Epidermal melanocyte (primary cell): ENCODE data around the gene FGF23.

ENCODE experiments used
- DNase-seq: peaks from one replicate; pipeline ENCODE4 v3.0.0; 2011; ENCODE audit warnings: low spot score; ENCODE audit not compliant: insufficient read length

Gene FGF23

DNA sequence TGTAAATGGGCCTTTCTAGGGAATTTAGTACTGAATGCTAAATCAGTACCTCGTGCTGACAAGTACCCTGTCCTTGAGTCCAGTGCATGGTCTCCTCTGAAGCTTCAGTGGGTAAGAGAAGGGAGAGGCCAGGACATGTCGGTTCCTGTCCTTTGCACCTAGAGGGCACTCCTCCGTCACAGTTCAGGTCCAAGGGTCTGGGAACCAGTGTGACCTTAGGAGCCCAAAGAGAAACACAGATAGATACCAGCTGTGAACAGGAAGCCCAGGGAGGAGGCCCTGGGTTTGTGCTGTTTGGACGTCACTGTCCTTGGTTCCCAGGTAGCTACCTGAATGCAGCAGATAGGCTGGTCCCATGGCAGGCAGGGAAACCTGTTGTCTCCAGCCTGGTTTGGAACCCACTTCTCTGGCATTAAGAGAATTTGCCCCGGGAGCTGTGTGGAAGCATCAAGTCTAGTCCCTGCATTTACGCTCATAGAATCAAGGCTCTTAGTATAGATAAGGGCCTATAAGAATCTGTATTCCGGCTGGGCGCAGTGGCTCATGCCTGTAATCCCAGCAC, 3.9 kb upstream of the FGF23 start:
- DNase-seq, result no peak

DNA sequence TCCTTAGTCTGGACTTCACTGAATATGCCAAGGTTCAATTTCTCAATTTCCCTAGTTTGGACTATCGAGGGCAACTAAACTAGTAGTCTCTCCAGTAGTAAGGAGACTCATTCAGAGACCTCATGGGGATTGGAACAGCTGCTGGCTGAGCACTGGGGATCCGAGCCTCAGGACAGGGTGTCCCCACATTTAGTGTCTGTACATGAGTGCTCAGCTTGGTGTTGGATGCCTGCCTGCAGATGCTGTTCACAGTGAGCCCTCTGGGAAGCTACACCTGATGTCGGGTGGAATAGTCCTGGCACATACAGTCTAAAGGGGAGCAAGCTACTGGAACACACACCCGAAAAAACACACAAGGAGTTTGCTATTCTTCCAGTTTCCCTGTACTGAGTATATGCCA, 820 bp upstream of the FGF23 start:
- DNase-seq, result no peak

DNA sequence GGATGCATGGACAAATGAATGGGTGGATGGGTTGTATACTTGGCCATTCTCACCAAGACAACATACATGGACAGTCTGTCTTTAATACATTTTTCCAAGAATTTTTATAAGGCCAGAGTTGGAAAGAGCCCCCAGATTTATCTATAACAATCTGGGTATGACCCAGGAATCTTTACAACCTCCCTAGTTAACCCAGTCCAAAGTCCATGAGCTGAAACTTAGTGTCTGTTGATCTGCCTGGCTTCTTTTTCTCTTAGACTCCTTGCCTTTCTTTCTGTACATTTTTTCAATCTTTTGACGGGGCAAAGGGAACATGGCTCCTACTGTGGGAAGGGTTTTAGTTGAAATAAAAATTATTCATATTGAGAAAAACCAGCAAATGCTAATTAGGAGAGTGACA, 740 bp downstream of the FGF23 start:
- no peak for DNase-seq

DNA sequence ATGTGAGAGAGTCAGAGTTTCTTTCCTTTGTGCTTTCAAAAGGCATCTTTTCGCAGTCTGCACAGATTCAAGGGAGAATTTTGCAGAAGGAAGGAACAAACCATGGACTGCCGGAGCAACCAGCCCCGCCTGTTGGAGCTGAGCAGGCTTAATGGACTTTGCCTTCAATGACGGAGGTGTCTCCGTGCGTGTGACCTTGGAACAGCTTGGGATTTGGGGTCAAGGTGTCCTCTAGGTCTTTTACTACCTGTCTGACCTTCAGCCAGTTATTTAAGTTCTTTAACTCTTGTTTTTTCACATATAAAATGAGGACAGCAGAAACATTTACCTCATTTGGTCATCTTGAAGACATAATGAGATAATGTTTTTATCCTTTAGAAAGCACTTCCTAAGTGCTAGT, 4.1 kb downstream of the FGF23 start:
- no peak for DNase-seq

DNA sequence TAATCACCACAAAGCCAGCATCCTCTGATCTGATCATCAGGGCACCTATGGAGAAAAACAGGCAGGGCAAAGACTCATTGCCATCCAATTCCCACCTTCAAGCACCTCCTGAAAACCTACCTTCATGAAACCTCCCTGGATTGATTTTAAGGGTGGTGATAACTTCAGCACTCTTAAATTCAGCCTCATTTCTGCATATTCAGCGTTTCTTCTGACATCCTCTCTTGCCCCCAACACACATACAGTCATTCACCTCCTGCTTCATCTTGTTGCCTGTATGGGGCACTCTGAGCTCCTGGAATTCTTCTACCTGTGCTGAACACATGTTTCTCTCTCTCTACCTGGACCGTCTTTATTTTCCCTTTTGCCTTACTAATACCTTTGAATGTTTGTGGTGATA, 6.9 kb downstream of the FGF23 start:
- no peak for DNase-seq

DNA sequence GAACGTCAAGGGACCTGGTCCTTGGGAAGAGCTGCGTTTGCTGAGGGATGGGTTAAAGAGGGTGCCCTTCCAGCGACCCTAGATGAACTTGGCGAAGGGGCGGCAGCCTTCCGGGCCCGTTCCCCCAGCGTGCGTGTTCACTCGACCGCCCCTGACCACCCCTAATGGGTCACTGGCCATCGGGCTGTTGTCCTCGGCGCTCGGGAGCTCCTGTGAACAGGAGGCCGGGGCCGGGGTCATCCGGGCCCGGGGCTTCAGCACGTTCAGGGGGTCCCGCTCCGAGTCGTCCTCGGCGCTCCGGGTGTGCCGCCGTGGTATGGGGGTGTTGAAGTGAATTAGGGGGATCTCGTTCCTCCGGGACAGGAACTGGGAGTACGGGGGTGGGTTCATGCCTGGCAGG, 9.2 kb downstream of the FGF23 start:
- DNase-seq, result no peak

DNA sequence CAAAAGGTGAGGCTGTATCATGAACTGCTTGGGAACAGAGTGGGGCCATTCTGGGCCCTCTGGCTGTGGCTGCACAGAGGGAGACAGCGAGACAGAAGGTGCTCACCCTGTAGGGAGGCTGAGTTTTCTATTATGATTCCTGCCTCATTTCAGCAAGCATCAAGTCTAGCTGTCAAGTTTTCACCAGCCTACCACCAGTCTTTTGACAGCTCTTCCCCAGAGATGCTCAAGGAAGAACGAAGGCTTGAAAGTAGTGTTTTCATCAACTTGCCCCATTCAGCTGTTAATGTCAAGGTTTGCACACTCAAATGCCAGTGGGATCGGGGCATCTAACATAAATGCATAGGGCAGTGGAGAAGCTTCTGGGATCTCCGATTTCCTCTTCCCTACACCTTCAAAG, 10.0 kb downstream of the FGF23 start:
- no peak for DNase-seq

DNA sequence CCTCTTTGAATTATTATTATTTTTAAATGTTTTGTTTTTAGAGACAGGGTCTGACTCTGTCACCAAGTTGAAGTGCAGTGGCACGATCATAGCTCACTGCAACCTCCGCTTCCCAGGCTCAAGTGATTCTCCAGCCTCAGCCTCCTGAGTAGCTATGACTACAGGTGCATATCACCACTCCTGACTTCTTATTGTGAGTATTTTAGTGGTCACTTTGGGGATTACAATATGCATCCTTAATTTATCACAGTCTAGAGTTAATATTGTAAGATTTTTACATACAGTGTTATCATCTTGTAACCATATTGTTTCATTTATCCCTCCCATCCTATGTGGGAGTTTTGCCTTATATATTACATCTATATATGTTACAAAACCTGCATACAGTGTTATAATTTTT, 13.4 kb downstream of the FGF23 start:
- no peak for DNase-seq

DNA sequence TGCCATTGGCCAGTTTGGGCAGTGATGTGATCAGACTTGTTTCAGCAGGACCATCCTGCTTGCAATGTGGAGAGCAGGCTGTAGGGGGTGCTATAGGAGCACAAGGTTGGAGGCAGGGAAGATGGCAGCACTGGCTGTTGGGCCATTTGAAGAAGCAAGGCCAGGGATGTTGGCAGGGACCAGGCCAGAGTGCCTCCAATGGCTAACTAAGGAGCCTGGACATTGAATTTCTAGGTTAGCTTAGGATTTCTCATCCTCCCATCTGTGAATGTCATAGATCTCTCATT, 23.5 kb downstream of the FGF23 start:
- no peak for DNase-seq

DNA sequence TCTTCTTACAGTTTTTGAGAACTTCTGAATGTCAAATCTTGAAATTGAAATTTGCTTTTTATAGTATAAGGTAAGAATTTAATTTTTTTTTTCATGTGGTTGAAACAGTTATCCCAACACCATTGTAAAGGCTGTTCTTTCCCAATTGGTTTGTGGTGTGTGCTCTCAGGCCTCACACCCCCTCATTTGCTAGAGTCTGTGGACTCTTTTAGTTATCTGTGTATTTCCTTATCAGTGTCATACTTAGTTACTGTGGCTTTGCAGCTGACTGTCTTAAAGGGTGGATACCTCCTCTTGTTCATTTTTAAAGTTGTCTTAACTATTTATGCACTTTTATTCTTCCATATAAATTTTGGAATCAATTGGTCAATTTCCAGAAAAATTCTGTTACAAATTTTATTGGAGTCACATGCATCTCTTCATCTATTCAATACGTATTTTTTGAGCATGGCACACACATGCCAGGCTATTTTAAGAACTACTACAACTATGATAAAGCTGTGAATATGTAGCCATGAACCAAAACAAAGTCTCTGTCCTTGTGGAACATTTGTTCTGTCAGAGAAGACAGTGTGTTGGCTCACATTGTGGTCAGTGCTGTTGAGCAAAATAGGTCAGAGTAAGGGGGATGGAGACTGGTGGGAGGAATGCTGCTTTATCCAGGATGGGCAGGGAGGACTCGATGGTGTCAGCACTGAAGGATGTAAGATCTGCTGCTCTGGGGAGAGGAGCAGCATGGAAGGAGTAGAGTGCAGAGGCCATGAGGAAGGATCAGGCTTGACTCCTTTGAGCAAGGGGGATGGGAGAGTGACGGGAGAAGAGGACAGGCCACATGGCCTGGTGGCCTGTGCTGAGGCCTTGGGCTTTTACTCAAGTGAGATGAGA, 24.1 kb downstream of the FGF23 start:
- DNase-seq, result no peak

DNA sequence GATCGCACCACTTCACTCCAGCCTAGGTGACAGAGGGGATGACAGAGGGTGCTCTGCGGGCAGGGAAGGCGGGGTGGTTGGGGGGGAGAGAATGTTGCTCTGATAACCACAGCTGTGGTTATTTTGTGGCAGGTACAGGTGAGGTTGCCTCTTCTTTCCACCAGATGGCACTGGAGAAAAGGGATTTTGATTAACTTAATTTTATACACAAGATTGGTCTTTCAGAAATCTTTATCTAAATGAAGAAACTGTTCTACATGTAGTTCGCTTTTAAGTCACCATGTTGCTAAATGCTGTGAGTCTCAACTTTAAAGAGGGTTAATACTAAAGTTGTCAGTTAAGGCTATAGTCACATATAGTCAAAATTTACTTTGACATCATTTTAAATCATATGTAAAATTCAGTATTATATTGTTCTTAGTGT, 25.7 kb downstream of the FGF23 start:
- DNase-seq, result no peak

DNA sequence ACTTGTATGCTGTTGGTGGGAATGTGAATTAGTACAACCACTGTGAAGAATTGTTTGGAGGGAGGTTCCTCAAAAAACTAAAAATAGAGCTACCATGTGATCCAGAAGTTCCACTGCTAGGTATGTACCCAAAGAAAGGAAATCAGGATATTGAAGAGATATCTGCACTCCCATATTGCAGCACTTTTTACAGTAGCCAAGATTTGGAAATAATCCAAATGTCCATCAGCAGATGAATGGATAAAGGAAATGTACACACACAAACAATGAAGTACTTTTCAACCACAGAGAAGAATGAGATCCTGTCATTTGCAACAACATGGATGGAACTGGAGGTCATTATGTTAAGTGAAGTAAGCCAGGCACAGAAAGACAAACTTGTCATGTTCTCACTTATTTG, 32.6 kb downstream of the FGF23 start:
- DNase-seq, result no peak

DNA sequence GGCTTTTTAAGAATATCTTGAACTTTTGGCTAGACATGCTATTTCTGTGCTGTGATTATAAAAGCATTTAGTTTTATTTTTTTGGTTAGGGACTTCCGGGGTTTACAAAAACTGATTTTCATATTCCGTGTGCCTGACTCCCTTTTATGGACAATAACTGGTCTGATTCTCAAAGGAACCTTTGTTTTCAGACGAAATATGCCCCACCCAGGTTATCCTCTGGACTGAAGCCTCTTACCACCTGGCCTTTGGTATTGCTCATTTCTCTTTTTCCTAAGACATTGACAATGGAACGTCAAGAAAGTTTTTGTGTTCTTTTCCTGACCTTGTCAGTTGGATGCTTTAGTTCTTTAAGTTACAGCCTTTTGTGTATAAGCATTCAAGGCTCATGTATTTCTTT, 47.7 kb downstream of the FGF23 start:
- no peak for DNase-seq

DNA sequence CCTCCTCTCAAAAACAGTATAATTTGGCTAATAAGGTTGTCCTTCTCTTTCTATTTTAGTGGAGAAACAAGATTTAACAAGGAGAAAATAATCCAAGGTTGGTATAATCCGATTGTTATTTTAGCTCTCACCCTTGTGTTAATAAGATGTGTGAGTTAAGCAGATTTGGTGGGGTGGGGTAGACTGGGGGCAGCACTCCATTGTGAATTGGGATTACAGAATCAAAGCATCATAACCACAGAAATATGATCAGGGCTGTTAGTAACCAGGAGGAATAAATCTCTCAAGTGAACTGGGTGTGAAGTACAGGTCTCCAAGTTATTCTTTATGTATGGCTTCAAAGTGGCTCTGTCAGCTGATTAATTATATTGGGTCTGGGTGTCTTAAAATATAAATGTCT, 48.3 kb downstream of the FGF23 start:
- DNase-seq, result no peak

DNA sequence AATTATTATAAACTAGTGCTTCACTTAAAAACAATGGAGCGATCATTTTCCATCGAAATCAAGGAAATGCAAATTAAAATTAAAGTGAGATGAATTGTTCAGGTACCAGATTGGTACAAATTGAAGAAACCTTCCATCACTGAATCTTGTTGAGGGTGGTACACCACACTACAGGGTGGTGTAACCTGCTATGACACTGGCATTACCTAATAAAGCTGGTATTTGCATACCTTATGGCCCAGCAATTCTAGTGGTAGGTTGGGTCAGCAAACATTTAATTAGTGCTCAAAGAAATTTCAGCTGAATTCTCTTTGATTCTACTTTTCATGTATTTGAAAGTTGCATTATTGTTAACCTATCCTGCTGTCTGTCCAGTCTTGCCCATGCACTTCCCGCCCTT, 49.3 kb downstream of the FGF23 start:
- DNase-seq, result no peak

DNA sequence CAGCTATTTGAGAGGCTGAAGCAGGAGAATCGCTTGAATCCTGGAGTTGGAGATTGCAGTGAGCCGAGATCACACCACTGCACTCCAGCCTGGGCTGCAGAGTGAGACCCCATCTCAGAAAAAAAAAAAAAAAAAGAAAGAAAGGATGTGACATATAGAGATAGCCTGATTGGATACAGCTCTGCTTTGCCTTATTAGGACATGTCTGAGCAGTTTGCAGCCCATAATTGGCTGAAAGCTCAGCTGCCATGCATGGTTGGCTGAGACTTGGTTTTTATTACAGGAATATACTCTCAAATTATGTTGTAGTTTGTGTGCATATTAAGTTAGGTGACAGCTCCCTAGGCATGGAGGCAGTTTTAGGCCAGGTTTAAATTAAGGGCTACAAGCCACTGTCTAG, 52.2 kb downstream of the FGF23 start:
- no peak for DNase-seq

DNA sequence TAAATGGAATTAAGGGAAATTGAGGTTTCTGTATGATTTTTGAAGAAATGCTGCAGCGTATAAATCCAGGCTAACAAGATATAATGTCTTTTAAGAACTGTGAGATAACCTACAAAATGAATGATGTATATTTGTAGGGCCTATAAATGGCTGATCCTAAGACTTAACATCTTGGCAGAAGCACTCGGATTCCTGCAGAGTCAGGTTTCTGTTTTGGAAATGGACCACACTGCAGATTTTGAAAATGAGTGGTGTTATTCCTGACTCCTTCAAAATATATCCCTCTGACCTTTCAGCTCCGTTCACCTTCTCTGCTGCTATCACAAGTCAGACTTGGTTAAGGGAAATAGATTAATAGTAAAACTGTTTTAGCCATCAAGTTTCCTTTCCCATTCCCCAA, 53.5 kb downstream of the FGF23 start:
- DNase-seq, result no peak

DNA sequence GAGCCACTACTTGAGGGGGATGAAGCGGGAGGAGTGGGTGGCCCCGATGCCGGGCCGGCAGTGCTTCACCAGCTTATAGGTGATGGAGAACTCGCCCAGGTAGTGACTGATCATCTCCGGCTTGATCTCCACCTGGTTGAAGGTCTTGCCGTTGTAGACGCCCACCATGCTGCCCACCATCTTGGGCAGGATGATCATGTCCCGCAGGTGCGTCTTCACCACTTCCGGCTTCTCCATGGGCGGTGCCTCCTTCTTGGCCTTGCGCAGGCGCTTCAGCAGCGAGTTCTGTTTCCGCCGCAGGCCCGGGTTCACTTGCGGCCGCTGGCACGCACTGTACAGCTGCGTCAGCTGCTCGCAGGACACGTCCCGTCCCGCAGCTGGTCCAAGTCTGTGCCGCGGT, 55.1 kb downstream of the FGF23 start:
- no peak for DNase-seq

DNA sequence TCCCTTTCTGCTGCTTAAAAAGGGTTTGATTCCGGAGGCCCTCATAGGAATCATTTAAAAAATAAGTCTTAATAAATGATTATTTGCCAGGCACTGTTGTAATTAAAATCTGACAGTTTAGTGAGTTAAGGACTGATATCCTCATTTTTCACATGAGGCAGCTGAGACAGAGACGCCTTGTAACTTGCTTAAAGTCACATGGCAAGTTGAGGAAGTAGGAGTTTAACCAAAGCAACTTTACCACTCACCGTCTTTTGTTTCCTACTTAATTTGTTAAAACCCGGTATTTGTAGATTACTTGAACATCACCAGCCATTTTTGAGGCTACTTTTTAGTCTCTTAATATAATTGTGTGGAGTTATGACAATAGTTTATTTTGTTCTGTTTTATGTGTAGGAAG, 56.1 kb downstream of the FGF23 start:
- no peak for DNase-seq

DNA sequence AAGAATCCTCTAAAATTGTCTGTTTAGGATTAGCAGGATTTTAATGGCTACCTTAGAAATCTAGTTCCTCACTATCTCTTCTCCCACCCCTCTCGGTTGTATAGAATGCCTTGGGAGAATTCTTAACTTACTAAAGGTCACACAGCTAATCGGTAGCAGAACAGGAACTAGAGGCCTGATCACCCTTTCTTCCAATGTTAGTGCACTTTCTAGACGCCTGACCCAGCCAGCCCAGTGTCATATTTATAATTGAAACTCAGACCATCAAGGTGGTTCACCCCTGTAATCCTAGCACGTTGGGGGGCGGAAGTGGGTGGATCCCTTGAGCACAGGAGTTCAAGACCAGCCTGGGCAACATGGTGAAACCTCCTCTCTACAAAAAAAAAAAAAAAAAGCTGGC, 56.8 kb downstream of the FGF23 start:
- DNase-seq, result no peak

DNA sequence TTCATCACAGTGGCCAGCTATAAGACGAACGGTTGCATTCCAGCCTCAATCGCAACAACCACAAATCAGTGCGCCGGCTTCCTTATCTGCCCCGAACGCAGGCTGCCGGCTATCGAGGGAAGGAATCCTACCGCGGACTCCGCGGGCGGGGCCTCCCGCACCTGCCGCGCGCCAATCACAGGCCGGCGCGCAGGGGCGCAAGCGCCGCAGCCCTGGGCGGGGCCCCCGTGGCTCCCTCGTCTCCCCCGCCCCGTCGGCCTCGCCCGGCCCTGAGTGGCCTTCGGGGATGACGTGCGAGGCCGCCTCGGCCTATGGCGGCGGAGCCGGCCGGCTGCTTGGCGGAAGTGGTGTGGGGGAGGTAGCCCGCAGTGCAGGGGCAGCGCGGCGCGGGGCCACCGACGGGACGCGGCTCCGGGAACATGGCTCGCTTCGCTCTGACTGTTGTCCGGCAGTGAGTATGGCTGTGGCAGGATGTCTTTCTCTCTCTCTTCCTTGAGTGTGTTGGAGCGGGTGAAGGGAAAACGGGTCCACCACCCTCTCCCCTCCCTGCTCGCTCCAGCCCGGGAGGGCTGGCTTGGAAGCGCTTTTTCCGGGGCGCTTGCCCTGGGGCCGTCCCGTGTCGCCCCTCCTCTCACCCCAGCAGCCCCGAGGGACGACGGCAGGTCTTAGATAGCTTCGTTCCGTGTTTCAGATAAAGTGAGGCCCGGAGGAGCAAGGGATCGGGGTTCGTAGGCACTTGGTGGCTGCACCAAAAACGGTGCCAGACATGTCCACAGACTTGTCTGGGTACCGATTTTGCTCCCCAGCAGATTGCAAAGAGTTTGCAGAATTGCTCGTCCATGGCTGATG, 58.4 kb downstream of the FGF23 start, which contains the start of gene TIGAR:
Gene TIGAR (plus strand): TSS at position 361 of the 849 bp plus-strand sequence. CDS start 59 bp downstream, at position 420.
- DNase-seq, result peak; percentile 95

DNA sequence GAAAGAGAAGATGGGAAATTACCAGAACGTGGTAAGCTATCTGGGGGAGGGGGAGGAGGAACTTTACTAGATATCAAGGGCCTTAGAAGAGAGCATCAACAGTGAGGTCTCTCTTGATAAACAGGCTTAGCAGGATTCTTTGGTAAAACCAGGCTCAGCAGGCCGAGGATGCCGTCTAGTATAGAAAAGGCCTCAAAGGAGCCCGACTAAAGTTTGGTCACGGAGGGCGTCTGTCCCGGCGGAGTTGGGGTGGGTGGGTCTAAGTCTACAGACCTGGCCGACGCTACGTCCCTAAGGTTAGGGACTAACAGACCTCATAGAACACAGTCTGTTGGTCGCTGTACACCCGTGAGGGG, 59.0 kb downstream of the FGF23 start:
- no peak for DNase-seq
